ENCODE results near the gene PODXL.

The PODXL gene

DNA sequence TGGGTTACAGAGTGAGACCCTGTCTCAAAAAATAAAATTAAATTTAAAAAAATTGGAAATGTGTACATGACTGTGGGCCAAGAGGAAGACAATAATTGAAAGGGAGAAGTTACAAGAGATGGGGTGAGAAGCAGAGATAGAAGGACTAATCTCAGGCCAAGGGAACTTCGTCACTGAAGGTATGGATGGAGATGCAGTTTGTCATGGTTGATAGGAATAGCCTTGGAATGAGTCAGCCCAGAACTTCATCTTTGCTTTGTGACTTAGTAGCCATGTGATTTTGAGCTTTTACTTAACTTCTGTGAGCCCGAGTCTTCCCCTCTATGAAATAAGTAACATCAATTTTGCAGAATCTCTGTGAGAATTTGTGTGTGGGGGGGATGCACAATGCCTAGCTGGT, 6.5 kb upstream of the PODXL start:
- ChIA-PET POLR2A (no interaction called here), CTCF (interaction anchor here (0.9 to 1.2 kb wide), 4 partner anchors 15 to 92 kb away, joined by 3 to 5 read pairs (median 4); no protein-coding TSS in a partner anchor)
- no peak overlapping the region for H3K4me3 ChIP-seq (ENCODE audit: low read depth, low read length)
- TF ChIP-seq, protein P1, sequence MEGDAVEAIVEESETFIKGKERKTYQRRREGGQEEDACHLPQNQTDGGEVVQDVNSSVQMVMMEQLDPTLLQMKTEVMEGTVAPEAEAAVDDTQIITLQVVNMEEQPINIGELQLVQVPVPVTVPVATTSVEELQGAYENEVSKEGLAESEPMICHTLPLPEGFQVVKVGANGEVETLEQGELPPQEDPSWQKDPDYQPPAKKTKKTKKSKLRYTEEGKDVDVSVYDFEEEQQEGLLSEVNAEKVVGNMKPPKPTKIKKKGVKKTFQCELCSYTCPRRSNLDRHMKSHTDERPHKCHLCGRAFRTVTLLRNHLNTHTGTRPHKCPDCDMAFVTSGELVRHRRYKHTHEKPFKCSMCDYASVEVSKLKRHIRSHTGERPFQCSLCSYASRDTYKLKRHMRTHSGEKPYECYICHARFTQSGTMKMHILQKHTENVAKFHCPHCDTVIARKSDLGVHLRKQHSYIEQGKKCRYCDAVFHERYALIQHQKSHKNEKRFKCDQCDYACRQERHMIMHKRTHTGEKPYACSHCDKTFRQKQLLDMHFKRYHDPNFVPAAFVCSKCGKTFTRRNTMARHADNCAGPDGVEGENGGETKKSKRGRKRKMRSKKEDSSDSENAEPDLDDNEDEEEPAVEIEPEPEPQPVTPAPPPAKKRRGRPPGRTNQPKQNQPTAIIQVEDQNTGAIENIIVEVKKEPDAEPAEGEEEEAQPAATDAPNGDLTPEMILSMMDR (IDR thresholded peaks at IDR 0.05; ENCODE audit: insufficient read depth, low read length, missing control alignments) = no peak
- no peak for DNase-seq (ENCODE audit: low read depth, low spot score)

DNA sequence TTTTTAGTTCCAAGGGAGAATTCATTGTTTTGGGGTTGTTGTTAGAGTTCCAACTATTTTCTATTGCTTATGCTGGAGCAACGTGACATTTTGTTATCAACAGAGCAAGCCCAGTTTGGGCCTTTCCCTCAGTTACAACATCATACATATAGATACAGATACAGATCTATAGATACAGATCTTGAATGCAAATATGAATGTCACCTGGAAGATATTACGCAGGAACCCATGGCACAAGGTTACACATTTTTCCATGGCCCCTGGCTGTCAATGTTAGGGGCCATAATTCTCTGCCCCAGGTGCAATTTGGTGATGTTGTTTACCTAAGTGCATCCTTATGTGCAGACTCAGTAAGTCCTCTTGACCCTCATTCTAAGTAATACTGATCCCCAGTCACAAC, 3.6 kb upstream of the PODXL start:
- H3K4me3 ChIP-seq (ENCODE audit: low read depth, low read length) = no peak overlapping the region
- TF ChIP-seq, protein P1 (IDR thresholded peaks at IDR 0.05; ENCODE audit: insufficient read depth, low read length, missing control alignments) = no peak
- CTCF ChIA-PET = no interaction called here
- no peak for DNase-seq (ENCODE audit: low read depth, low spot score)
- POLR2A ChIA-PET = no interaction called here

DNA sequence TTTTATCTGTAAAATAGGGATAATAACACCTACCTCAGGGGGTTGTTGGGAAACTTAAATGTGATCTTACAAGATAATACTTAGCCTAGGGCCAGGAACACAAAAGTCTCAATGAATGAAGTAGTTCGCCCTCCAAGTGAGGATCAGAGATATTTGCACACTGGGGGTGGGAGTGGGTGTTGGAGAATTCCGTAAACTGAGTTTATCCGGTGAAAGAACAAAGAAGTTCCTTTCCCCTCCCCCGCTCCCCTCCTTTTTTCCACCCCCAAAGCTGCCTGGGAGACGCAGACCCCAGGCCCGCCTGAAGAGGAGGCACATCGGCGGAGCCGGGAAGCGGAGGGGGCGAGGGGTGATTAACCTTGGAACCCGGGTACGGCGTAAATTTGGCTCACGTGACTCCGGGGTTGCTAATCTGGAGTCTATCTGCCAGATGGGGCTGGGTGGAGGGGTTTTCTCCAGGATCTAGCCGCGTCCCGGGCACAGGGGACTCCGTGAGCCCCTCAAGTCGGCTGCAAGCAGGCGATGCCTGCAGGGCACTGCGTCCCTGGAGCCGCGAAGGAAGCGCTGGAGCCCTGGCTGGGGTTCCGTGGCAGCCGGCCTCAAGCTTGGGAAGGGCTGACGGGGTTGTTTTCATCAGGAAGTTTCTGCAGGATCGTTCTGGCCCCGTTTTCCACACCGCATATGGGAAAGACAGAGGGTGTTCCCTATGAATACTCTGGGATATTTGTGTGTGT, 1.4 kb upstream of the PODXL start:
- DNase-seq (ENCODE audit: low read depth, low spot score) = no peak
- POLR2A ChIA-PET = no interaction called here
- CTCF ChIA-PET = interaction anchor here (1.1 to 2.1 kb wide), 6 partner anchors 10 to 98 kb away, joined by 4 to 9 read pairs (median 5); no protein-coding TSS in a partner anchor
- TF ChIP-seq, protein P1 (IDR thresholded peaks at IDR 0.05; ENCODE audit: insufficient read depth, low read length, missing control alignments) = no peak
- peak overlapping the region; percentile 48 for H3K4me3 ChIP-seq (ENCODE audit: low read depth, low read length)

DNA sequence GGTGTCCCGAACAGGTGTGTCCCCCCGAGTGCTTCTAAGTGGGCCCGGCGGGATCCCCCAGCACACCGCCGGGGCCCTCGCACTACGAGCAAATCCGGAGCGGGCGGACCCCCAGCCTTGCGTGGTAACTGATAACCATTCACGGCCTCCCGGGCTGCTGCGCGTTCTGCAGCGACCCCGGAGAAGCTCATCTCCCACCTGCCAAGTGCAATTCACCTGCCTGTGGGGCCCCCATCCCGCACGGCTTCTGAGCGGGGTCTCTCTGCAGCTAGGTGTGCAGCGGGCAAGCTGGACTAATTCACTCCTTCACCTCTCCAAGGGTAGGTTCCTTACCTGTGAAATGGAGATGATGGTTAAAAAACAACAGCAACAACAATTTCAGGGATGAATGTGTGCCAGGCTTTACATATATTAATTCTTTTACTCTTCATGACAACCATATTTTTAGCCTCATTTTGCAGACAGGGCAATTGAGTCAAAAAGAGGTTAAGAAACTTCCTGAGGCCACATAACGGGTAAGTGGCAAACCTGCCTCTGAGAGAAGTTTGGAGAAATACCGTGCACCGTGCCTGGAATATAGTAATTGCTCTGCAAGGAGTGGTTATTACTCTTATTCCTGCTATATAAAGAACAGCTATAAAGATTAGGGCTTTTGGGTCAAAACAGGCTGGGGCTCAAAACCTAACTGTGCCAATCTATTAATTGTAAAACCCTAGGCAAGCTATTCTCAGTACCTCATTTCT, 652 bp upstream of the PODXL start:
- TF ChIP-seq, protein P1 (IDR thresholded peaks at IDR 0.05; ENCODE audit: insufficient read depth, low read length, missing control alignments) = no peak
- DNase-seq (ENCODE audit: low read depth, low spot score) = no peak
- CTCF ChIA-PET = interaction anchor here (1.4 to 2.1 kb wide), 2 partner anchors 11 to 97 kb away, joined by 4 to 7 read pairs; no protein-coding TSS in a partner anchor
- POLR2A ChIA-PET = no interaction called here
- peak overlapping the region; percentile 52 for H3K4me3 ChIP-seq (ENCODE audit: low read depth, low read length)

DNA sequence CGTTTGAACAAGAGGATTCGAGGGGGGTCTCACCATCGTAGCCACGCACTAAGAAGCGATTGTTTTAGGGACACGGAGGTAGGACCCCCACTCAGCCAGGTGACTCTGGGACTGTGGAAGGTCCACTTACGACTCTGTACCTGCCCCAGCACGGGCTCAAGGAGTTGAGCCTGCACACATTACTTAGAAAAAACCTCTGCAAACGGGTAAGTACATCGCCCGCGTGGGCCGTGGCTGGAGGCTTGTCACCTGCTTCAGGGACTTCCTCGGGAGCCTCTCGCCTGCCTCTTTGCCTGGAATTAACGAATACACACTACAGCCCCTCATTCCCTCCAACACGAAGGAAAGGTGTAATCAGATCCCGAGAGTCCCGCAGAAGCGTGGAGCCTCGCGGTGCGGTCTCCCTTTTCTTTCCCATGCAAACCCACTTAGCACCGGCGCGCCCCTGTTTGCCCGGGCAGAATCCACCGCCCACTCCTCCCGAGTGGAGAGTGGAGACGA, 826 bp downstream of the PODXL start:
- TF ChIP-seq, protein P1 (IDR thresholded peaks at IDR 0.05; ENCODE audit: insufficient read depth, low read length, missing control alignments) = no peak
- peak overlapping the region; percentile 56 for H3K4me3 ChIP-seq (ENCODE audit: low read depth, low read length)
- ChIA-PET CTCF (interaction anchor here (2.1 kb wide), 1 partner anchor 10 kb away, joined by 9 read pairs; no protein-coding TSS in a partner anchor), POLR2A (no interaction called here)
- no peak for DNase-seq (ENCODE audit: low read depth, low spot score)
